ENCODE measurements around the gene WDFY4. TPM values are rescaled to one million over a fixed set of nuclear protein-coding genes. Genes with fewer than 3 reads are reported as not detected.

WDFY4 gene
- total RNA-seq, 1 experiment from 2014 or later: 0.23 TPM

GRCh38 chr10:48765527-48765926, 80.9 kb downstream of the WDFY4 start:
- no peaks in the 10 kb centered on the region for H3K36me3 ChIP-seq (ENCODE audit: control insufficient read depth, insufficient read depth, low read length)
- POLR2A ChIA-PET: no interaction called here
- in situ Hi-C loops (cut with HindIII; ENCODE audit: low pct_unique_long_range_greater_than_20kb, low sequenced_read_pairs): no loop called here
- no TSS peak for BruUV-seq (replicated peaks)
- no peaks in the 10 kb centered on the region for H3K9me3 ChIP-seq (ENCODE audit: control insufficient read depth, insufficient read depth, low read depth, low read length)
- CTCF ChIA-PET: no interaction called here
- H3K27me3 ChIP-seq (ENCODE audit: control insufficient read depth, insufficient read depth, low read length): no peaks in the 10 kb centered on the region
- DNase-seq (ENCODE audit: low read depth, low spot score): no peak
- H3K4me1 ChIP-seq (ENCODE audit: control insufficient read depth, insufficient read depth, low read length): no peaks in the 10 kb centered on the region
- TF ChIP-seq TCF7L2 (IDR thresholded peaks at IDR 0.05; ENCODE audit: low read depth, low read length) (no peak), POLR2AphosphoS5 (IDR thresholded peaks at IDR 0.05; ENCODE audit: low read depth, low read length) (no peak)
- H3K27ac ChIP-seq (ENCODE audit: low read length): no peak overlapping the region
- intact Hi-C loops (cut with micrococcal nuclease; ENCODE audit: unreplicated experiment): no loop called here
- ATAC-seq: no peak
- no peak overlapping the region for H3K4me3 ChIP-seq (ENCODE audit: low read depth in 2 of 2, low read length in 2 of 2)

- no peak overlapping the region for H3K4me3 ChIP-seq (ENCODE audit: low read depth in 2 of 2, low read length in 2 of 2)
- ATAC-seq (no peak), DNase-seq (ENCODE audit: low read depth, low spot score) (no peak)
- TF ChIP-seq POLR2AphosphoS5 (IDR thresholded peaks at IDR 0.05; ENCODE audit: low read depth, low read length): no peak
- no peak for TF ChIP-seq CTCF (IDR thresholded peaks at IDR 0.05)
- TF ChIP-seq TCF7L2 (IDR thresholded peaks at IDR 0.05; ENCODE audit: low read depth, low read length): no peak
- TF ChIP-seq SIN3A (IDR thresholded peaks at IDR 0.05; ENCODE audit: borderline replicate concordance, insufficient read depth, low read depth, low read length): no peak
- TF ChIP-seq, protein P1, sequence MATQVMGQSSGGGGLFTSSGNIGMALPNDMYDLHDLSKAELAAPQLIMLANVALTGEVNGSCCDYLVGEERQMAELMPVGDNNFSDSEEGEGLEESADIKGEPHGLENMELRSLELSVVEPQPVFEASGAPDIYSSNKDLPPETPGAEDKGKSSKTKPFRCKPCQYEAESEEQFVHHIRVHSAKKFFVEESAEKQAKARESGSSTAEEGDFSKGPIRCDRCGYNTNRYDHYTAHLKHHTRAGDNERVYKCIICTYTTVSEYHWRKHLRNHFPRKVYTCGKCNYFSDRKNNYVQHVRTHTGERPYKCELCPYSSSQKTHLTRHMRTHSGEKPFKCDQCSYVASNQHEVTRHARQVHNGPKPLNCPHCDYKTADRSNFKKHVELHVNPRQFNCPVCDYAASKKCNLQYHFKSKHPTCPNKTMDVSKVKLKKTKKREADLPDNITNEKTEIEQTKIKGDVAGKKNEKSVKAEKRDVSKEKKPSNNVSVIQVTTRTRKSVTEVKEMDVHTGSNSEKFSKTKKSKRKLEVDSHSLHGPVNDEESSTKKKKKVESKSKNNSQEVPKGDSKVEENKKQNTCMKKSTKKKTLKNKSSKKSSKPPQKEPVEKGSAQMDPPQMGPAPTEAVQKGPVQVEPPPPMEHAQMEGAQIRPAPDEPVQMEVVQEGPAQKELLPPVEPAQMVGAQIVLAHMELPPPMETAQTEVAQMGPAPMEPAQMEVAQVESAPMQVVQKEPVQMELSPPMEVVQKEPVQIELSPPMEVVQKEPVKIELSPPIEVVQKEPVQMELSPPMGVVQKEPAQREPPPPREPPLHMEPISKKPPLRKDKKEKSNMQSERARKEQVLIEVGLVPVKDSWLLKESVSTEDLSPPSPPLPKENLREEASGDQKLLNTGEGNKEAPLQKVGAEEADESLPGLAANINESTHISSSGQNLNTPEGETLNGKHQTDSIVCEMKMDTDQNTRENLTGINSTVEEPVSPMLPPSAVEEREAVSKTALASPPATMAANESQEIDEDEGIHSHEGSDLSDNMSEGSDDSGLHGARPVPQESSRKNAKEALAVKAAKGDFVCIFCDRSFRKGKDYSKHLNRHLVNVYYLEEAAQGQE (IDR thresholded peaks at IDR 0.05; ENCODE audit: insufficient read depth in 1 of 2, low read depth in 2 of 2, low read length in 1 of 2): no peak
- BruUV-seq (replicated peaks): no TSS peak
- no peaks in the 10 kb centered on the region for H3K9me3 ChIP-seq (ENCODE audit: control insufficient read depth, insufficient read depth, low read depth, low read length)
- no peak overlapping the region for H3K27ac ChIP-seq (ENCODE audit: low read length)
- H3K4me1 ChIP-seq (ENCODE audit: control insufficient read depth, insufficient read depth, low read length): no peaks in the 10 kb centered on the region
- in situ Hi-C loops (cut with HindIII; ENCODE audit: low pct_unique_long_range_greater_than_20kb, low sequenced_read_pairs): no loop called here
- no peaks in the 10 kb centered on the region for H3K36me3 ChIP-seq (ENCODE audit: control insufficient read depth, insufficient read depth, low read length)
- POLR2A ChIA-PET: no interaction called here
- no peaks in the 10 kb centered on the region for H3K27me3 ChIP-seq (ENCODE audit: control insufficient read depth, insufficient read depth, low read length)
- CTCF ChIA-PET: no interaction called here
- intact Hi-C loops (cut with micrococcal nuclease; ENCODE audit: unreplicated experiment): no loop called here
These were observed 82.9 kb downstream of the WDFY4 start for GRCh38 chr10:48767373-48768143.

DNA sequence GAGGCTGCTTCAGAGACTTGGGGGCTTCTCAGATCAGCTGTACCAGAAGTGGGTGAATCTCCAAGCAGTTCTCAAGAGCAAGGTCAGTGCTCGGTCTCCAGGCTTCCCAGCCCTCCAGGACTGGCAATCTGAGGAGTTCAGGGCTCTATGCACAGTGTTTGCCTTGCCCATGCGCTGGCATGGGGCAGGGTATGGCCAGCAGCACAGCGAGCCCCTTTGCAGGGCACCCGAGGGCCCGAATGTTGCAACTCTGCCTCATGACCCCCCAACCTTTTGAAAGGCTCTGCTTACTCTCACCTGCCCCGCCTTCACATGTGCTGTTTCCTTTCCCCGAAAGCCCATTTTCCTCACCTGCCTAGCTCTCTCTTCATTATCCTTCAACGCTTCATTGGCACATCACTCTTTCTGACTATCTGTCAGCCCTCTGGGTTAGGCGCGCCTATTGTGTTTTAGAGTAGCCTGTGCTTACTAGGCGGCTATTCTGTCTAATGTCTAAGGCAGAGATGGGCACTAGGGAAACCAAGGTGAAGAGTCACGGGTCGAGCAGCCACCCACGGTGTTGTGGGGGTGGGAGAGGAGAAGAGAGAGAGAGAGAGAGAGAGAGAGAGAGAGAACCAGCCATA, 83.6 kb downstream of the WDFY4 start:
- ChIA-PET POLR2A (no interaction called here), CTCF (no interaction called here)
- TF ChIP-seq CTCF (IDR thresholded peaks at IDR 0.05) (no peak), TCF7L2 (IDR thresholded peaks at IDR 0.05; ENCODE audit: low read depth, low read length) (no peak), POLR2AphosphoS5 (IDR thresholded peaks at IDR 0.05; ENCODE audit: low read depth, low read length) (no peak), SIN3A (IDR thresholded peaks at IDR 0.05; ENCODE audit: borderline replicate concordance, insufficient read depth, low read depth, low read length) (no peak)
- TF ChIP-seq, protein P1 (IDR thresholded peaks at IDR 0.05; ENCODE audit: insufficient read depth in 1 of 2, low read depth in 2 of 2, low read length in 1 of 2): no peak
- DNase-seq (ENCODE audit: low read depth, low spot score) (no peak), ATAC-seq (no peak)
- Histone ChIP-seq H3K4me1 (ENCODE audit: control insufficient read depth, insufficient read depth, low read length) (no peaks in the 10 kb centered on the region), H3K4me3 (ENCODE audit: low read depth in 2 of 2, low read length in 2 of 2) (no peak overlapping the region), H3K9me3 (ENCODE audit: control insufficient read depth, insufficient read depth, low read depth, low read length) (no peaks in the 10 kb centered on the region), H3K36me3 (ENCODE audit: control insufficient read depth, insufficient read depth, low read length) (no peaks in the 10 kb centered on the region), H3K27me3 (ENCODE audit: control insufficient read depth, insufficient read depth, low read length) (no peaks in the 10 kb centered on the region), H3K27ac (ENCODE audit: low read length) (no peak overlapping the region)
- intact Hi-C loops (cut with micrococcal nuclease; ENCODE audit: unreplicated experiment) (no loop called here), in situ Hi-C loops (cut with HindIII; ENCODE audit: low pct_unique_long_range_greater_than_20kb, low sequenced_read_pairs) (no loop called here)
- BruUV-seq (replicated peaks): no TSS peak
